HepG2 (cell line): Measurements from ENCODE around the gene POLR3E.

Experiments
- ATF4 ChIP-seq, 2 experiments: fragments of 450-650 bp in 1 of 2; sonication (generic) in 1 of 2; formaldehyde crosslinking; IDR thresholded peaks; 2 replicates each; pipeline versions ENCODE4 v1.5.0 to v1.8.0; 2020 to 2022; ENCODE audit warnings: mild to moderate bottlenecking in 1 of 2, missing genetic modification reagents in 1 of 2
- CTCF ChIP-seq: sonication (generic); formaldehyde crosslinking; IDR thresholded peaks from 2 replicates; pipeline ENCODE4 v1.5.0; 2020; ENCODE audit warnings: mild to moderate bottlenecking, missing genetic modification reagents, moderate library complexity
- POLR2A ChIP-seq, 2 experiments: IDR thresholded peaks; 2 replicates each; pipeline ENCODE4 v1.6.1; 2011; ENCODE audit warnings: low read depth in 2 of 2, low read length in 2 of 2, mild to moderate bottlenecking in 1 of 2, moderate library complexity in 1 of 2; ENCODE audit not compliant: insufficient read depth in 1 of 2
- SMYD3 ChIP-seq: sonication (generic); formaldehyde crosslinking; IDR thresholded peaks from 2 replicates; pipeline ENCODE4 v1.8.1; 2023; ENCODE audit warnings: mild to moderate bottlenecking, missing genetic modification reagents

GRCh38 chr16:22346483-22346882 lies 49.3 kb downstream of the POLR3E start:
- TF ChIP-seq CTCF (CRISPR knock-in tag), result no peak
- no peak for TF ChIP-seq SMYD3 (CRISPR knock-in tag)
- no peak for TF ChIP-seq ATF4 (CRISPR knock-in tag; IDR thresholded peaks at IDR 0.05)
- no peak for TF ChIP-seq POLR2A (IDR thresholded peaks at IDR 0.05; ENCODE audit: insufficient read depth in 1 of 2, low read depth in 2 of 2, low read length in 2 of 2)
